Kidney epithelial cell (primary cell): ENCODE data around the gene CHCHD3. TPM values are rescaled to one million over a fixed set of nuclear protein-coding genes. Genes with fewer than 3 reads are reported as not detected.

Source experiments
- DNase-seq: peaks from one replicate; pipeline ENCODE4 v3.0.0-alpha.2; 2010; ENCODE audit warnings: low read depth
- H3K27me3 ChIP-seq: 2 replicates; pipeline ENCODE4 v1.6.0; 2011; ENCODE audit warnings: low read length; ENCODE audit not compliant: control insufficient read depth, insufficient read depth
- H3K36me3 ChIP-seq: 2 replicates; pipeline ENCODE4 v1.5.1; 2011; ENCODE audit warnings: low read length; ENCODE audit not compliant: control insufficient read depth, insufficient read depth
- H3K4me3 ChIP-seq: 2 replicates; pipeline ENCODE4 v1.5.1; 2011; ENCODE audit warnings: low read depth, mild to moderate bottlenecking, control low read depth, low read length
- CTCF ChIP-seq: IDR thresholded peaks from 2 replicates; pipeline ENCODE4 v1.5.1; 2011; ENCODE audit warnings: mild to moderate bottlenecking, moderate library complexity, low read length, control low read depth, inconsistent platforms; ENCODE audit not compliant: insufficient read depth, poor library complexity, severe bottlenecking
- total RNA-seq: library from RNA; depleted of rRNA; stranded (reverse); fragments of >200 nt; gene quantifications from 2 replicates; pipeline ENCODE4 v1.2.3, GENCODE V29; 2015

CHCHD3 gene
- total RNA-seq, 1 donor from 2014 or later, result 119 TPM

- no peaks in the 10 kb centered on the region for H3K27me3 ChIP-seq
- no peak for TF ChIP-seq CTCF
- no peaks in the 10 kb centered on the region for H3K36me3 ChIP-seq
- DNase-seq, result no peak
- H3K4me3 ChIP-seq, result no peak overlapping the region
Measured at GRCh38 chr7:132804849-132805485, 276.9 kb downstream of the CHCHD3 start.

- TF ChIP-seq CTCF, result no peak
- no peak for DNase-seq
- H3K27me3 ChIP-seq, result no peaks in the 10 kb centered on the region
- no peak overlapping the region for H3K4me3 ChIP-seq
- no peaks in the 10 kb centered on the region for H3K36me3 ChIP-seq
Measured at GRCh38 chr7:132800522-132800921, 281.4 kb downstream of the CHCHD3 start.

- Histone ChIP-seq H3K27me3 (no peaks in the 10 kb centered on the region), H3K36me3 (no peaks in the 10 kb centered on the region), H3K4me3 (no peak overlapping the region)
- no peak for TF ChIP-seq CTCF
- no peak for DNase-seq
Measured at GRCh38 chr7:132799081-132799413, 282.8 kb downstream of the CHCHD3 start.

- Histone ChIP-seq H3K27me3 (no peaks in the 10 kb centered on the region), H3K36me3 (no peaks in the 10 kb centered on the region), H3K4me3 (no peak overlapping the region)
- no peak for DNase-seq
- TF ChIP-seq CTCF, result no peak
Measured at GRCh38 chr7:132797152-132797551, 284.7 kb downstream of the CHCHD3 start.

GRCh38 chr7:132793474-132793873 lies 288.4 kb downstream of the CHCHD3 start:
- no peaks in the 10 kb centered on the region for H3K27me3 ChIP-seq
- H3K4me3 ChIP-seq, result no peak overlapping the region
- H3K36me3 ChIP-seq, result no peaks in the 10 kb centered on the region
- TF ChIP-seq CTCF, result no peak
- DNase-seq, result no peak

- no peak for TF ChIP-seq CTCF
- Histone ChIP-seq H3K27me3 (no peaks in the 10 kb centered on the region), H3K4me3 (no peak overlapping the region)
Measured at GRCh38 chr7:132791036-132791435, 290.9 kb downstream of the CHCHD3 start.

More at GRCh38 chr7:132791036-132791435, 290.9 kb downstream of the CHCHD3 start:
- no peaks in the 10 kb centered on the region for H3K36me3 ChIP-seq
- DNase-seq, result no peak
